OCI-LY3 (cell line): ENCODE measurements around the gene ARL13B.

Source experiments
- H2AFZ ChIP-seq: fragments of 200-600, 300-600 bp; shearing (Covaris generic); 2 replicates; pipeline ENCODE4 v1.6.0; 2014; ENCODE audit warnings: antibody characterized with exemption, low read depth, low read length
- H3K27ac ChIP-seq: fragments of 200-600, 300-600 bp; sonication (generic); 2 replicates; pipeline ENCODE4 v1.5.1; 2014; ENCODE audit warnings: mild to moderate bottlenecking, low read length, moderate library complexity, mixed read lengths
- H3K27me3 ChIP-seq: fragments of 200-600, 300-600 bp; sonication (generic); 2 replicates; pipeline ENCODE4 v1.6.1; 2014; ENCODE audit warnings: low read depth, low read length, mixed read lengths
- H3K36me3 ChIP-seq: fragments of 200-600, 300-600 bp; sonication (generic); replicated peaks from 2 replicates; pipeline ENCODE3; 2014; ENCODE audit warnings: low read depth, low read length, mixed read lengths
- H3K4me1 ChIP-seq: fragments of 300-600, 200-600 bp; sonication (generic); 2 replicates; pipeline ENCODE4 v1.6.1; 2014; ENCODE audit warnings: low read length, mixed read lengths
- H3K4me2 ChIP-seq: fragments of 200-600, 300-600 bp; sonication (generic); 2 replicates; pipeline ENCODE4 v1.6.1; 2014; ENCODE audit warnings: low read length, mixed read lengths
- H3K4me3 ChIP-seq: fragments of 300-600, 200-600 bp; sonication (generic); 2 replicates; pipeline ENCODE4 v1.5.1; 2014; ENCODE audit warnings: antibody characterized with exemption, mild to moderate bottlenecking, low read length, moderate library complexity
- H3K79me2 ChIP-seq: fragments of 300-600, 200-600 bp; shearing (Covaris generic); 2 replicates; pipeline ENCODE4 v1.6.1; 2014; ENCODE audit warnings: mild to moderate bottlenecking, low read length, mixed read lengths
- H3K9ac ChIP-seq: fragments of 300-600, 200-600 bp; shearing (Covaris generic); 2 replicates; pipeline ENCODE4 v1.6.0; 2014; ENCODE audit warnings: mild to moderate bottlenecking, low read length, moderate library complexity
- H3K9me3 ChIP-seq: fragments of 200-600, 300-600 bp; shearing (Covaris generic); 2 replicates; pipeline ENCODE4 v1.6.1; 2014; ENCODE audit warnings: low read length, mixed read lengths; ENCODE audit not compliant: insufficient read depth
- H4K20me1 ChIP-seq: fragments of 200-600, 300-600 bp; sonication (generic); 2 replicates; pipeline ENCODE4 v1.6.1; 2016; ENCODE audit warnings: low read length, mixed read lengths; ENCODE audit not compliant: insufficient read depth
- EZH2phosphoT487 ChIP-seq: fragments of 200-600 bp; shearing (Covaris generic); IDR thresholded peaks from 2 replicates; pipeline ENCODE4 v1.6.1; 2018; ENCODE audit warnings: antibody characterized with exemption, mixed run types, low read depth
- TF ChIP-seq, protein P1 (sequence below): fragments of 200-600, 300-600 bp; sonication (generic); IDR thresholded peaks from 2 replicates; pipeline ENCODE4 v1.5.1; 2014; ENCODE audit warnings: antibody characterized with exemption, low read length, low read depth

ARL13B gene

DNA sequence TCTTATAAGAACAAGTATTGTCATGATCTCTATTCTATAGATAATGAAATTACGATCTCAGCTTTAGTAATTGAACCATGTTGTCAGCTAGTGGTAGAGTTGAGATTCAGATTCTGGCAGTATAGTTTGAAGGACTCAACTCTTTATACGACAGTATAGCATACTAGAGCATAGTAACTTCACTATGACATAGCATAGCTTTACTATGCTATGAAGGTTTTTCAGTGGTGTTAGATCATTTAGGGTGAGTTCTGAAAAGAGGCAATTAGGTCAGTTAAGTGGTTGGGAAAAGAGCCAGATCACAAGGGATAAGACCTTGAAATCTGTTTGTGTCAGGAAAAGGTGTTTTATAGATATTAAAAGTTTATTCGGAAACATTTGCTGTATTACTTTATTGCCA lies 40.3 kb downstream of the ARL13B start:
- no peak overlapping the region for H3K27ac ChIP-seq
- H2AFZ ChIP-seq: no peak overlapping the region
- no peaks in the 10 kb centered on the region for H4K20me1 ChIP-seq
- no peaks in the 10 kb centered on the region for H3K9me3 ChIP-seq
- H3K4me3 ChIP-seq: no peak overlapping the region
- H3K79me2 ChIP-seq: no peaks in the 10 kb centered on the region
- TF ChIP-seq, protein P1, sequence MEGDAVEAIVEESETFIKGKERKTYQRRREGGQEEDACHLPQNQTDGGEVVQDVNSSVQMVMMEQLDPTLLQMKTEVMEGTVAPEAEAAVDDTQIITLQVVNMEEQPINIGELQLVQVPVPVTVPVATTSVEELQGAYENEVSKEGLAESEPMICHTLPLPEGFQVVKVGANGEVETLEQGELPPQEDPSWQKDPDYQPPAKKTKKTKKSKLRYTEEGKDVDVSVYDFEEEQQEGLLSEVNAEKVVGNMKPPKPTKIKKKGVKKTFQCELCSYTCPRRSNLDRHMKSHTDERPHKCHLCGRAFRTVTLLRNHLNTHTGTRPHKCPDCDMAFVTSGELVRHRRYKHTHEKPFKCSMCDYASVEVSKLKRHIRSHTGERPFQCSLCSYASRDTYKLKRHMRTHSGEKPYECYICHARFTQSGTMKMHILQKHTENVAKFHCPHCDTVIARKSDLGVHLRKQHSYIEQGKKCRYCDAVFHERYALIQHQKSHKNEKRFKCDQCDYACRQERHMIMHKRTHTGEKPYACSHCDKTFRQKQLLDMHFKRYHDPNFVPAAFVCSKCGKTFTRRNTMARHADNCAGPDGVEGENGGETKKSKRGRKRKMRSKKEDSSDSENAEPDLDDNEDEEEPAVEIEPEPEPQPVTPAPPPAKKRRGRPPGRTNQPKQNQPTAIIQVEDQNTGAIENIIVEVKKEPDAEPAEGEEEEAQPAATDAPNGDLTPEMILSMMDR: no peak
- no peaks in the 10 kb centered on the region for H3K36me3 ChIP-seq
- H3K9ac ChIP-seq: no peak overlapping the region
- no peaks in the 10 kb centered on the region for H3K4me1 ChIP-seq
- H3K4me2 ChIP-seq: no peak overlapping the region
- H3K27me3 ChIP-seq: no peaks in the 10 kb centered on the region

DNA sequence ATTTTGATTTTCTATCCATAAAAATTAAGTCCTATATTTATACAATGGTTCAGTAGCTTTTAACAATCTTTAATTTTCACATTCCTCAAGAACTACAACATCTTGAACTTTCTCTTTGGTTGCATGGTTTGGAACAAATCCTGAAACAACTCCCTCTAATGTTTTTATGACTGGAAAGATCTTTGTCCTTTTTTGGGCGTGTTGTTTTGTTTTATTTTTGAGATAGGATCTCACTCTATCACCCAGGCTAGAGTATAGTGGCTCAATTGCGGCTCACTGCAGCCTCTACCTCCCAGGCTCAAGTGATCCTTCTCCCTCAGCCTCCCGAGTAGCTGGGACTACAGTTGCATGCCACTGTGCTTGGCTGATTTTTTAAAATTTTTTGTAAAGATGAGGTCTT lies 44.4 kb downstream of the ARL13B start:
- Histone ChIP-seq H2AFZ (no peak overlapping the region), H3K4me2 (no peak overlapping the region), H3K36me3 (no peaks in the 10 kb centered on the region), H3K79me2 (no peaks in the 10 kb centered on the region), H3K27ac (no peak overlapping the region), H4K20me1 (no peaks in the 10 kb centered on the region), H3K4me1 (no peaks in the 10 kb centered on the region), H3K9ac (no peak overlapping the region), H3K27me3 (no peaks in the 10 kb centered on the region), H3K4me3 (no peak overlapping the region), H3K9me3 (no peaks in the 10 kb centered on the region)
- no peak for TF ChIP-seq EZH2phosphoT487

DNA sequence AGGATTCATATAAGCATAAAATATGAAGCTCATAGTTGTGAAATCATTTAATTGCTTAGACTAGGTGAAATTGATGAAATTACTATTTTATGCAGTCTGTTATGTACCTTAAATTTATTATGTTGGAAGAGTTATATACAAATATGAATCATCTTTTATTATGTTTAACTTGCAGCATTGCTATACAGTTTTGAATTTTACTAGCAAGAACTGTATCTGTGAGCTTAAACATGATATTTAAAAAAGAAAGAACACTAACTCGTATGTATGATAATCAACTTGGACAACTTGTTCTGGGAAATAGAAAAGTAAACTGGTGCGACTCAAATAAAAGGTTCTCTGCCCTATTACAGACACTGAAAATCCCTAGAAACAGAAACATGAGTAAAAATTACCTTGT lies 46.7 kb downstream of the ARL13B start:
- H3K4me3 ChIP-seq: no peak overlapping the region
- no peaks in the 10 kb centered on the region for H3K4me1 ChIP-seq
- H3K27ac ChIP-seq: no peak overlapping the region
- H3K79me2 ChIP-seq: no peaks in the 10 kb centered on the region
- H3K4me2 ChIP-seq: no peak overlapping the region
- no peak overlapping the region for H2AFZ ChIP-seq
- H3K9me3 ChIP-seq: no peaks in the 10 kb centered on the region
- no peaks in the 10 kb centered on the region for H3K36me3 ChIP-seq
- no peak overlapping the region for H3K9ac ChIP-seq
- H3K27me3 ChIP-seq: no peaks in the 10 kb centered on the region
- no peaks in the 10 kb centered on the region for H4K20me1 ChIP-seq
- TF ChIP-seq, protein P1: no peak
- no peak for TF ChIP-seq EZH2phosphoT487

DNA sequence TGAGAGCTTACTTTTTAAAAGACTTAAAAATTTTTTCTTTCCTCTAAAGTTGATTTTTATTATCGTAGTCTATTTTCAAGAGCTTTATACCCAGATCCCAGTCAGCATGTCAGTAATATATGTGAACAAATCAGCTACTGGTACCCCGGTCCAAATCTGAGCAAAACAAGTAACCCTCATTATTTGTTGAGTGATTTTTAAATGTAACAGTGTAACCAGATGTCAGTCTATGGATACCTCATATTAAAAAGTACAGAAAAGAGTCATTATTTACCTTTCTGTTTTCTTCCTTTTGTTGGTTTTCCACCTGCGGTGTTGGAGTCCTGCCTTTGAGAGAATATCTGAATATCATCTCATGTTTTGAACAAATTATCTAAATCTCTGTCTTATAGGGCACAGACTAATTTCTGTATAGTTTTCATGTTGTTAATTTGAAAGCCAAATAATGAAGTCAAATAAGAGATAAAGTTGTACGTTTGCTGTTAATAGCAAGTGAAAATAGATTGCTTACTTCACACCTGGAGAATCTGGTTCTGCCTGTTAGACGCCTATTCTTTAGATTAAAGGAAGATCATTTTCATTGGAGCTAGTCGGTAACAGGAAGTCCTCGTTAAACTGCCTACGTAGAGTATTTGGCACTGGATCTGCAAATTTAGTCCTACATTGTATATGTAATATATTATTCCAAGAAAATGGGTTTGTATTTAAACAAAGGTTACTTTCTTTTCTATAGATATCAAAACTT lies 48.3 kb downstream of the ARL13B start, which contains the start of gene STX19:
Gene STX19, minus strand, starts transcription at position 505 of the 745 bp plus-strand sequence. CDS start 13,328 bp downstream, outside the sequence.
- no peak for TF ChIP-seq EZH2phosphoT487
- TF ChIP-seq, protein P1: no peak
- Histone ChIP-seq H3K4me2 (no peak within 1 kb of the TSS), H2AFZ (no peak within 1 kb of the TSS), H3K9ac (no peak within 1 kb of the TSS), H3K4me3 (no peak within 1 kb of the TSS), H3K4me1 (no peaks in the 10 kb centered on the region), H3K27ac (no peak within 1 kb of the TSS), H4K20me1 (no peaks in the 10 kb centered on the region), H3K79me2 (no peaks in the 10 kb centered on the region), H3K27me3 (no peaks in the 10 kb centered on the region), H3K36me3 (no peaks in the 10 kb centered on the region), H3K9me3 (no peaks in the 10 kb centered on the region)
